ENCODE results near the gene ETF1.

- no peak for TF ChIP-seq CTCF (IDR thresholded peaks at IDR 0.05; ENCODE audit: low read depth, low read length)
- TF ChIP-seq, protein P1, sequence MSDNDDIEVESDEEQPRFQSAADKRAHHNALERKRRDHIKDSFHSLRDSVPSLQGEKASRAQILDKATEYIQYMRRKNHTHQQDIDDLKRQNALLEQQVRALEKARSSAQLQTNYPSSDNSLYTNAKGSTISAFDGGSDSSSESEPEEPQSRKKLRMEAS (IDR thresholded peaks at IDR 0.05; ENCODE audit: low read depth, low read length): no peak
These were observed 47.7 kb downstream of the ETF1 start for GRCh38 chr5:138495351-138495750.

Measured in NB4 (cell line).